CD4-positive, alpha-beta T cell treated with Interleukin-21 for 1 hour (primary cell): ENCODE data around the gene FTO.

Experiments used
- DNase-seq: peaks from one replicate; pipeline ENCODE4 v3.0.0-alpha.2; 2020

Gene FTO

GRCh38 chr16:54106057-54106456 lies 402.1 kb downstream of the FTO start:
- DNase-seq: no peak

GRCh38 chr16:54107583-54108202 lies 403.7 kb downstream of the FTO start:
- DNase-seq: no peak

GRCh38 chr16:54110016-54110981 lies 406.3 kb downstream of the FTO start:
- DNase-seq: no peak

- no peak for DNase-seq
These were observed 408.7 kb downstream of the FTO start for GRCh38 chr16:54112451-54113206.

GRCh38 chr16:54115558-54115957 lies 411.6 kb downstream of the FTO start:
- no peak for DNase-seq

GRCh38 chr16:54116124-54116655 lies 412.2 kb downstream of the FTO start:
- DNase-seq: no peak

- no peak for DNase-seq
These were observed 414.9 kb downstream of the FTO start for GRCh38 chr16:54118846-54119245.

- DNase-seq: no peak
These were observed 417.0 kb downstream of the FTO start for GRCh38 chr16:54120846-54121480.

GRCh38 chr16:54121539-54122295 lies 417.8 kb downstream of the FTO start:
- DNase-seq: no peak

GRCh38 chr16:54123766-54124165 lies 419.8 kb downstream of the FTO start:
- DNase-seq: no peak

GRCh38 chr16:54125751-54126655 lies 422.0 kb downstream of the FTO start:
- DNase-seq: no peak

- no peak for DNase-seq
These were observed 423.0 kb downstream of the FTO start for GRCh38 chr16:54126907-54127306.

GRCh38 chr16:54128629-54129234 lies 424.8 kb downstream of the FTO start:
- DNase-seq: no peak

- no peak for DNase-seq
These were observed 425.9 kb downstream of the FTO start for GRCh38 chr16:54129810-54130209.

GRCh38 chr16:54135361-54136275 lies 431.7 kb downstream of the FTO start:
- DNase-seq: no peak

GRCh38 chr16:54136276-54136625 lies 432.3 kb downstream of the FTO start:
- no peak for DNase-seq

- no peak for DNase-seq
These were observed 436.3 kb downstream of the FTO start for GRCh38 chr16:54140057-54140787.

- no peak for DNase-seq
These were observed 436.8 kb downstream of the FTO start for GRCh38 chr16:54140788-54141136.

- no peak for DNase-seq
These were observed 438.8 kb downstream of the FTO start for GRCh38 chr16:54142787-54143186.
